NB4 (cell line): ENCODE measurements around the gene GALNT17.

Source experiments
- MYC ChIP-seq: IDR thresholded peaks from 2 replicates; pipeline ENCODE4 v1.6.1; 2011; ENCODE audit warnings: low read depth, low read length
- POLR2A ChIP-seq: IDR thresholded peaks from 2 replicates; pipeline ENCODE4 v1.6.1; 2011; ENCODE audit warnings: mild to moderate bottlenecking; ENCODE audit not compliant: insufficient read length; ENCODE audit errors: extremely low read depth
- TF ChIP-seq, protein P1 (sequence below): IDR thresholded peaks from one replicate; pipeline ENCODE4 v1.5.1; 2012; ENCODE audit warnings: low read depth, low read length
- TF ChIP-seq, protein P2 (sequence below): IDR thresholded peaks from 2 replicates; pipeline ENCODE4 v1.6.1; 2011; ENCODE audit warnings: low read depth, low read length

DNA sequence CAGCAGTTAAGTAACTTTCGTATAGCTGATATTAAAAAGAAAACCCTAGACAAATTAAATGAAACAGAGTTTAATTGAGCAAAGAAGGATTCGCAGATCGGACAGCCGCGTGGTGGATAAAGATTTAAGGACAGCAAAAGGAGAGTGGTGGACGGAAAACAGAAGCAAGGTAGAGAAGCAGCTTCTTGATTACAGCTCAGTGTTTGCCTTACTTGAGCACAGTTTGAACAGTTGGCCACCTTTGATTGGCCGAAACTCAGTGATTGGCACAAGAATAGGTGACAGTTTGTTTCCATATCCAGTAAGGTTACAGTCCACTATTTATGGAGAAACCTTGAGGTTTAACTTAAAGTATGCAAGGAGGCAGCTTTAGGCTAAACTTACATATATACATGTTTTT is 231.7 kb downstream of the GALNT17 start:
- TF ChIP-seq, protein P1, sequence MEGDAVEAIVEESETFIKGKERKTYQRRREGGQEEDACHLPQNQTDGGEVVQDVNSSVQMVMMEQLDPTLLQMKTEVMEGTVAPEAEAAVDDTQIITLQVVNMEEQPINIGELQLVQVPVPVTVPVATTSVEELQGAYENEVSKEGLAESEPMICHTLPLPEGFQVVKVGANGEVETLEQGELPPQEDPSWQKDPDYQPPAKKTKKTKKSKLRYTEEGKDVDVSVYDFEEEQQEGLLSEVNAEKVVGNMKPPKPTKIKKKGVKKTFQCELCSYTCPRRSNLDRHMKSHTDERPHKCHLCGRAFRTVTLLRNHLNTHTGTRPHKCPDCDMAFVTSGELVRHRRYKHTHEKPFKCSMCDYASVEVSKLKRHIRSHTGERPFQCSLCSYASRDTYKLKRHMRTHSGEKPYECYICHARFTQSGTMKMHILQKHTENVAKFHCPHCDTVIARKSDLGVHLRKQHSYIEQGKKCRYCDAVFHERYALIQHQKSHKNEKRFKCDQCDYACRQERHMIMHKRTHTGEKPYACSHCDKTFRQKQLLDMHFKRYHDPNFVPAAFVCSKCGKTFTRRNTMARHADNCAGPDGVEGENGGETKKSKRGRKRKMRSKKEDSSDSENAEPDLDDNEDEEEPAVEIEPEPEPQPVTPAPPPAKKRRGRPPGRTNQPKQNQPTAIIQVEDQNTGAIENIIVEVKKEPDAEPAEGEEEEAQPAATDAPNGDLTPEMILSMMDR: no peak
- TF ChIP-seq, protein P2, sequence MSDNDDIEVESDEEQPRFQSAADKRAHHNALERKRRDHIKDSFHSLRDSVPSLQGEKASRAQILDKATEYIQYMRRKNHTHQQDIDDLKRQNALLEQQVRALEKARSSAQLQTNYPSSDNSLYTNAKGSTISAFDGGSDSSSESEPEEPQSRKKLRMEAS: no peak
- TF ChIP-seq POLR2A: no peak
- no peak for TF ChIP-seq MYC
